Lower lobe of right lung (tissue), 2 donors: ENCODE measurements around the gene SMIM7. TPM values are rescaled to one million over a fixed set of nuclear protein-coding genes. Genes with fewer than 3 reads are reported as not detected.

Source experiments
- ATAC-seq, 2 donors: fragments of 200-7000 bp; cut with Tn5 transposase; one replicate each; pipeline ENCODE4 v1.9.1; 2020 to 2022; ENCODE audit warnings: mild to moderate bottlenecking in 2 of 2, moderate library complexity in 2 of 2
- DNase-seq: peaks from one replicate; pipeline ENCODE4 v3.0.0-alpha.2; 2020
- H3K27ac ChIP-seq: fragments of 200-600 bp; one replicate; pipeline ENCODE4 v1.8.0; 2022
- H3K27me3 ChIP-seq: fragments of 200-600 bp; one replicate; pipeline ENCODE4 v1.8.0; 2022; ENCODE audit warnings: low read depth
- H3K36me3 ChIP-seq: fragments of 200-600 bp; one replicate; pipeline ENCODE4 v1.8.0; 2022; ENCODE audit warnings: mild to moderate bottlenecking
- H3K4me1 ChIP-seq: fragments of 200-600 bp; one replicate; pipeline ENCODE4 v1.8.0; 2022
- H3K4me3 ChIP-seq: fragments of 200-600 bp; one replicate; pipeline ENCODE4 v1.8.0; 2022; ENCODE audit warnings: mild to moderate bottlenecking
- H3K9me3 ChIP-seq: fragments of 200-600 bp; one replicate; pipeline ENCODE4 v1.8.0; 2022
- CTCF ChIP-seq: fragments of 200-600 bp; IDR thresholded peaks from one replicate; pipeline ENCODE4 v1.8.0; 2022; ENCODE audit warnings: antibody characterized with exemption, mild to moderate bottlenecking
- intact Hi-C: fragments of 100-400 bp; cut with DNase I; formaldehyde crosslinking; loops from one replicate; pipeline ENCODE4 v1.11.0; 2022
- total RNA-seq: library from RNA; stranded (reverse); fragmentation: NEBNext Ultra II Directional; extraction: Animal tissue kit (Norgen Biotek cat#: 25700); gene quantifications from one replicate; pipeline ENCODE4 v1.2.1, GENCODE V29; 2021
- donor health status: DM: no; HTN: yes; CAD: no; lungs with severe emphysema.

The SMIM7 gene
- total RNA-seq, 1 donor from 2014 or later, result 70.5 TPM

- ATAC-seq, result peak; percentile 38 to 45
- intact Hi-C loops, result no loop called here
- Histone ChIP-seq H3K36me3 (peaks cover 91% of the 10 kb centered on the region), H3K9me3 (no peaks in the 10 kb centered on the region), H3K27ac (no peak overlapping the region), H3K4me3 (no peak overlapping the region), H3K27me3 (no peaks in the 10 kb centered on the region), H3K4me1 (peaks cover 13% of the 10 kb centered on the region)
- TF ChIP-seq CTCF, result no peak
- DNase-seq, result no peak
These were observed 10.2 kb downstream of the SMIM7 start for GRCh38 chr19:16649734-16650133.

GRCh38 chr19:16645140-16645539, 14.8 kb downstream of the SMIM7 start:
- DNase-seq (no peak), ATAC-seq (no peak)
- no peak overlapping the region for H3K27ac ChIP-seq
- intact Hi-C loops, result no loop called here
- peaks cover 93% of the 10 kb centered on the region for H3K36me3 ChIP-seq
- H3K9me3 ChIP-seq, result no peaks in the 10 kb centered on the region
- no peak overlapping the region for H3K4me3 ChIP-seq
- H3K4me1 ChIP-seq, result peaks cover 11% of the 10 kb centered on the region
- TF ChIP-seq CTCF, result no peak
- H3K27me3 ChIP-seq, result no peaks in the 10 kb centered on the region

GRCh38 chr19:16641695-16642094, 18.2 kb downstream of the SMIM7 start:
- DNase-seq (no peak), ATAC-seq (no peak)
- no peak overlapping the region for H3K27ac ChIP-seq
- H3K9me3 ChIP-seq, result no peaks in the 10 kb centered on the region
- H3K4me1 ChIP-seq, result peaks cover 7% of the 10 kb centered on the region
- TF ChIP-seq CTCF, result no peak
- intact Hi-C loops, result no loop called here
- H3K36me3 ChIP-seq, result peaks cover 88% of the 10 kb centered on the region
- H3K4me3 ChIP-seq, result no peak overlapping the region
- H3K27me3 ChIP-seq, result no peaks in the 10 kb centered on the region

GRCh38 chr19:16640951-16641350, 19.0 kb downstream of the SMIM7 start:
- Histone ChIP-seq H3K4me3 (no peak overlapping the region), H3K9me3 (no peaks in the 10 kb centered on the region), H3K27me3 (no peaks in the 10 kb centered on the region), H3K4me1 (peaks cover 7% of the 10 kb centered on the region), H3K27ac (no peak overlapping the region), H3K36me3 (peaks cover 88% of the 10 kb centered on the region)
- DNase-seq (no peak), ATAC-seq (no peak)
- intact Hi-C loops, result no loop called here
- no peak for TF ChIP-seq CTCF

GRCh38 chr19:16638666-16639065, 21.3 kb downstream of the SMIM7 start:
- Histone ChIP-seq H3K4me3 (no peak overlapping the region), H3K27ac (no peak overlapping the region), H3K4me1 (peaks cover 7% of the 10 kb centered on the region), H3K9me3 (no peaks in the 10 kb centered on the region), H3K36me3 (peaks cover 87% of the 10 kb centered on the region), H3K27me3 (no peaks in the 10 kb centered on the region)
- DNase-seq, result no peak
- no peak for TF ChIP-seq CTCF
- no peak for ATAC-seq
- intact Hi-C loops, result no loop called here

GRCh38 chr19:16637535-16637934, 22.4 kb downstream of the SMIM7 start:
- no peak overlapping the region for H3K4me3 ChIP-seq
- H3K9me3 ChIP-seq, result no peaks in the 10 kb centered on the region
- peaks cover 87% of the 10 kb centered on the region for H3K36me3 ChIP-seq
- TF ChIP-seq CTCF, result no peak
- H3K4me1 ChIP-seq, result peaks cover 7% of the 10 kb centered on the region
- H3K27me3 ChIP-seq, result no peaks in the 10 kb centered on the region
- ATAC-seq, result no peak
- H3K27ac ChIP-seq, result no peak overlapping the region
- no peak for DNase-seq
- intact Hi-C loops, result no loop called here
